HepG2 (cell line): ENCODE measurements around the gene MAPK12. TPM values are rescaled to one million over a fixed set of nuclear protein-coding genes. Genes with fewer than 3 reads are reported as not detected.

Experiments used
- NRL ChIP-seq: sonication (generic); formaldehyde crosslinking; IDR thresholded peaks from 2 replicates; pipeline ENCODE4 v1.5.0; 2020; ENCODE audit warnings: missing genetic modification reagents, mild to moderate bottlenecking, moderate library complexity, borderline replicate concordance
- ZSCAN31 ChIP-seq: sonication (generic); formaldehyde crosslinking; IDR thresholded peaks from 2 replicates; pipeline ENCODE4 v1.5.0; 2020; ENCODE audit warnings: low read depth, mild to moderate bottlenecking, missing genetic modification reagents
- polyA plus RNA-seq, 8 experiments: library from polyadenylated mRNA; depleted of rRNA in 3 of 8; stranded (reverse) in 7 of 8; unstranded in 1 of 8; fragments of >200 nt; fragmentation: Illumina TruSeq in 4 of 8; extraction: Trizol in 4 of 8; gene quantifications; 2 replicates each; pipeline versions ENCODE4 v1.2.1 to v1.2.3, GENCODE V29; 2011 to 2016; ENCODE audit warnings: low read depth in 4 of 8, missing spikeins in 1 of 8, mixed read lengths in 1 of 8; ENCODE audit not compliant: insufficient read depth in 1 of 8
- total RNA-seq, 5 experiments: library from RNA; depleted of rRNA; stranded (reverse); fragments of >200 nt; fragmentation: Illumina TruSeq; extraction: Trizol; gene quantifications; 2 replicates each; pipeline ENCODE4 v1.2.3, GENCODE V29; 2016; ENCODE audit warnings: low read depth in 1 of 5
- TF ChIP-seq, protein P1 (sequence below): sonication (generic); formaldehyde crosslinking; IDR thresholded peaks from 2 replicates; pipeline ENCODE4 v1.5.0; 2020; ENCODE audit warnings: mild to moderate bottlenecking, missing genetic modification reagents
- TF ChIP-seq, protein P2 (sequence below): sonication (generic); formaldehyde crosslinking; IDR thresholded peaks from 2 replicates; pipeline ENCODE4 v1.4.0; 2020; ENCODE audit warnings: missing genetic modification reagents

Gene MAPK12
- total and polyA plus RNA-seq, 2 of the 13 experiments (the other 11 are each of a cell fraction or from before 2014, with no cell fraction given): 22.2 to 23.3 TPM

DNA sequence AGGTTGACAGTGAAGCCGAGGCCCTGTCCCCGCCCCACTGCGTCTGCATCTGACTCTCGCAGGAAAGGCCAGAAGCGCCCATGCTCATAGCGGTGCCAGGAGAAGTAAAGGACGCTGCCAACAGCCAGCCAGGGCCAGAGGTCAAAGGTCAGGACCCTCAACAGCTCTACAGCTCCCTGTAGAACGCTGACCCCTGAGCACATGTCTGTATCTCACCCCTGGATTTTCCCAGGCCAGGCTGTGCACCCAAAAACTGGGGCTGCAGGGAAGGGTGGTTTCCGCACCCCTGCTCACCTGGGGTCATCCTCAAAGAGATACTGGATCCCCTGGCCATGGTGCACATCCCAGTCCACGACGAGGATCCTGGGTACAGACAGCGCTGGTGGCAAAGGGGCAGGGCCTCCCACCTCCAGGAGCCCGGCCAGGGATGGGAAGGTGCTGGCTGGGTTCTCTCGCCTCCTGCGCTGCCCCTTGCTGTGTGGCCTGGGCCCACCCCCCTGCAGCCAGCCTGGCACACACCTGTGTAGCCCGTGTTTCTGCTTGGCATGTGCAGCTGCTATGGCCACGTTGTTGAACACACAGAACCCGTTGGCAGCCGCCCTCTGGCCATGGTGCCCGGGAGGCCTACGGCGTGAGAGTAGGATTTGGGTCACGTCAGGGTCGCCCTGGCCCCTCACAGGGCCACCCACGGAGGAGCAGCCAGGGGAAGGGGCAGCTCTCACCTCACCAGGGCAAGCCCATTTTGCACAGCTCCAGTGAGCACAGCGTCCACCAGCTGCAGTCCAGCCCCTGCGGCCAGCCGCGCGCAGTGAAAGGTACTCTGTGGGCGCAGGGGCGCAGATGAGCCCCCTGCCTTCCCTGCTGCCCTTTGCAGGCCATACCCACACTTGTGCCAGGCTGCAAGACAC is 11.9 kb downstream of the MAPK12 start (continued):
- TF ChIP-seq, protein P1, sequence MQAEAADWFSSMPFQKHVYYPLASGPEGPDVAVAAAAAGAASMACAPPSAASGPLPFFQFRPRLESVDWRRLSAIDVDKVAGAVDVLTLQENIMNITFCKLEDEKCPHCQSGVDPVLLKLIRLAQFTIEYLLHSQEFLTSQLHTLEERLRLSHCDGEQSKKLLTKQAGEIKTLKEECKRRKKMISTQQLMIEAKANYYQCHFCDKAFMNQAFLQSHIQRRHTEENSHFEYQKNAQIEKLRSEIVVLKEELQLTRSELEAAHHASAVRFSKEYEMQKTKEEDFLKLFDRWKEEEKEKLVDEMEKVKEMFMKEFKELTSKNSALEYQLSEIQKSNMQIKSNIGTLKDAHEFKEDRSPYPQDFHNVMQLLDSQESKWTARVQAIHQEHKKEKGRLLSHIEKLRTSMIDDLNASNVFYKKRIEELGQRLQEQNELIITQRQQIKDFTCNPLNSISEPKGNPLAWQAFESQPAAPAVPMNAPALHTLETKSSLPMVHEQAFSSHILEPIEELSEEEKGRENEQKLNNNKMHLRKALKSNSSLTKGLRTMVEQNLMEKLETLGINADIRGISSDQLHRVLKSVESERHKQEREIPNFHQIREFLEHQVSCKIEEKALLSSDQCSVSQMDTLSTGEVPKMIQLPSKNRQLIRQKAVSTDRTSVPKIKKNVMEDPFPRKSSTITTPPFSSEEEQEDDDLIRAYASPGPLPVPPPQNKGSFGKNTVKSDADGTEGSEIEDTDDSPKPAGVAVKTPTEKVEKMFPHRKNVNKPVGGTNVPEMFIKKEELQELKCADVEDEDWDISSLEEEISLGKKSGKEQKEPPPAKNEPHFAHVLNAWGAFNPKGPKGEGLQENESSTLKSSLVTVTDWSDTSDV: no peak
- TF ChIP-seq NRL (CRISPR knock-in tag) (0 out of 2 replicates have a peak, but pooled peaks have one; percentile 30), ZSCAN31 (CRISPR knock-in tag) (no peak)
- TF ChIP-seq, protein P2, sequence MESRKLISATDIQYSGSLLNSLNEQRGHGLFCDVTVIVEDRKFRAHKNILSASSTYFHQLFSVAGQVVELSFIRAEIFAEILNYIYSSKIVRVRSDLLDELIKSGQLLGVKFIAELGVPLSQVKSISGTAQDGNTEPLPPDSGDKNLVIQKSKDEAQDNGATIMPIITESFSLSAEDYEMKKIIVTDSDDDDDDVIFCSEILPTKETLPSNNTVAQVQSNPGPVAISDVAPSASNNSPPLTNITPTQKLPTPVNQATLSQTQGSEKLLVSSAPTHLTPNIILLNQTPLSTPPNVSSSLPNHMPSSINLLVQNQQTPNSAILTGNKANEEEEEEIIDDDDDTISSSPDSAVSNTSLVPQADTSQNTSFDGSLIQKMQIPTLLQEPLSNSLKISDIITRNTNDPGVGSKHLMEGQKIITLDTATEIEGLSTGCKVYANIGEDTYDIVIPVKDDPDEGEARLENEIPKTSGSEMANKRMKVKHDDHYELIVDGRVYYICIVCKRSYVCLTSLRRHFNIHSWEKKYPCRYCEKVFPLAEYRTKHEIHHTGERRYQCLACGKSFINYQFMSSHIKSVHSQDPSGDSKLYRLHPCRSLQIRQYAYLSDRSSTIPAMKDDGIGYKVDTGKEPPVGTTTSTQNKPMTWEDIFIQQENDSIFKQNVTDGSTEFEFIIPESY (CRISPR knock-in tag): no peak
